GM12873 (cell line): ENCODE results near the gene SSU72.

Source experiments
- TF ChIP-seq, protein P1 (sequence below): IDR thresholded peaks from 2 replicates; pipeline ENCODE4 v1.5.1; 2012; ENCODE audit warnings: low read depth, mild to moderate bottlenecking, moderate library complexity, low read length, control low read depth; ENCODE audit not compliant: insufficient read depth; ENCODE audit errors: missing control alignments

The SSU72 gene

DNA sequence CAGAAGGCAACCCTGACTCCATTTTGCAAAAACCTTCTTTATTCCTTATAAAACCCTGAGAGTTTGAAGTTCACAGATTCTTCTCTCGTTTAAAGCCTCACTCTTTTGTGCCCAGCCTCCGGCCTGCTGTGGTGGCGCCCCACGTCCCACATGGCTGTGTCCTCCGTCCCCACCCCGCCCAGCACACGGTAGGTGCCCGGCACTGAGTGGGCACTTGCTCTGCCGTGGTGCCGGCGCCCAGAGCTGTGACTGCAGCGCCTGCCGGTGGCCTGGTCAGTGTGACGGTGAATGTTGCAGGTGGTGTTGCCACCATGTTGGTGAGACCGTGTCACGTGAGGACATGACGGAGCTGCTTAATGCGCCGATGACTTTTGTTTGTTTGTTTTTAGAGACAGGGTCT is 53.3 kb downstream of the SSU72 start:
- TF ChIP-seq, protein P1, sequence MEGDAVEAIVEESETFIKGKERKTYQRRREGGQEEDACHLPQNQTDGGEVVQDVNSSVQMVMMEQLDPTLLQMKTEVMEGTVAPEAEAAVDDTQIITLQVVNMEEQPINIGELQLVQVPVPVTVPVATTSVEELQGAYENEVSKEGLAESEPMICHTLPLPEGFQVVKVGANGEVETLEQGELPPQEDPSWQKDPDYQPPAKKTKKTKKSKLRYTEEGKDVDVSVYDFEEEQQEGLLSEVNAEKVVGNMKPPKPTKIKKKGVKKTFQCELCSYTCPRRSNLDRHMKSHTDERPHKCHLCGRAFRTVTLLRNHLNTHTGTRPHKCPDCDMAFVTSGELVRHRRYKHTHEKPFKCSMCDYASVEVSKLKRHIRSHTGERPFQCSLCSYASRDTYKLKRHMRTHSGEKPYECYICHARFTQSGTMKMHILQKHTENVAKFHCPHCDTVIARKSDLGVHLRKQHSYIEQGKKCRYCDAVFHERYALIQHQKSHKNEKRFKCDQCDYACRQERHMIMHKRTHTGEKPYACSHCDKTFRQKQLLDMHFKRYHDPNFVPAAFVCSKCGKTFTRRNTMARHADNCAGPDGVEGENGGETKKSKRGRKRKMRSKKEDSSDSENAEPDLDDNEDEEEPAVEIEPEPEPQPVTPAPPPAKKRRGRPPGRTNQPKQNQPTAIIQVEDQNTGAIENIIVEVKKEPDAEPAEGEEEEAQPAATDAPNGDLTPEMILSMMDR: no peak

DNA sequence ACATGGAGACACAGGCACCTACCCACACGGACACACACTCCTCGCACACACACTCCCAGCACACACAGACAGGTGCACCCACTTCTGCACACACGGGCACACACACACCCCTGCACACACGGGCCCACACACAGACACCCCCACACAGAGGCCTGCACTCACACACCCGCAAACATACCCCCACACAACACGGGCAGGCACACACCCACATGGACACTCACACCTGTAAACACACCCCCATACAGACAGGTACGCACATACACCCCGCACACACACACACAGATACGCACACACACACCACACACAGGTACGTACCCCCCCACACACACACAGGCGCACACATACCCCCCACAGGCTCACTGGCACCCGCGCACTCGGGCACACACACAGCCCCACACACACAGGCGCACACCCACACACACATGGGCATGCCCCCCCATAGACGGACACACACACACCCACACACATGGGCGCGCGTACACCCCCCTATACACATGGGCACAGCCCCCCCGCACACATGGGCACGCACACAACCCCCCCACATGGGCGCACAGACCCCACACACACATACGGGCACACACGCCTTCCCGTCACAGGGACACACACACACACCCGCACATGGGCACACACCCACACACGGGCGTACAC is 56.6 kb downstream of the SSU72 start:
- TF ChIP-seq, protein P1: no peak

DNA sequence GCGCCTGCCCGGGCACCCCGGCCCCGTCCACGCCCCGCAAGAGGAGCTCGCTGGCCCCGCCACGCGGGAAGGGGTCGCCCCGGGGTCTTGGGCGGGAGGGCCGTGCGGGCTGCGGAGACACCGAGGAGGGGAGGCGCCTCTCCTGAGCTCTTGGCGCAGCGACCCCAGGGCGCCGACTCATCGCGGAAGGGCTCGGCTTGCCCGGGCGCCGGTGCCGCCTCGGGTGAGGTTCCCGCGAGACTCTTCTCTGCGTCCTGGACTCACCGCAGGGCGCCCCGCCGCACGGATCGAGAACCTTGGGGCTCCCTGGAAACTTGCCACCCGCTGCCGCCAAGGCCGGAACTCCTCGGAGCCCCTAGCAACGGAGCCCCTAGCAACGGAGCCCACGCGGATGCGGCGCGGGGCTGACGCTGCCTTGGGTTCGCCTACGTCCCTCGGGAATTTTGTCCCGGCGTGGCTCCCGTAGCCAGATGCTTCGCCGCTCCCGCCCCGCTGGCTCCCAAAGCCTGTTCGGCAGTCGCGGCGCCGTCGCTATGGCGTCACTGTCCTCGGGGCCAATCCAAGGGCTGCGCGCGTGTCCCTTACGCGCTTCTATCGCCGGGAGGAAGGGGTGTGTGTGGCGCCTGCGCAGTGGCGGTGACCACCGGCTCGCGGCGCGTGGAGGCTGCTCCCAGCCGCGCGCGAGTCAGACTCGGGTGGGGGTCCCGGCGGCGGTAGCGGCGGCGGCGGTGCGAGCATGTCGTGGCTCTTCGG is 63.0 kb downstream of the SSU72 start, which contains the start of gene ATAD3A:
Gene ATAD3A, plus strand, starts transcription at position 630 of the 753 bp plus-strand sequence. Its CDS starts 107 bp downstream, at position 737.
- TF ChIP-seq, protein P1: no peak

DNA sequence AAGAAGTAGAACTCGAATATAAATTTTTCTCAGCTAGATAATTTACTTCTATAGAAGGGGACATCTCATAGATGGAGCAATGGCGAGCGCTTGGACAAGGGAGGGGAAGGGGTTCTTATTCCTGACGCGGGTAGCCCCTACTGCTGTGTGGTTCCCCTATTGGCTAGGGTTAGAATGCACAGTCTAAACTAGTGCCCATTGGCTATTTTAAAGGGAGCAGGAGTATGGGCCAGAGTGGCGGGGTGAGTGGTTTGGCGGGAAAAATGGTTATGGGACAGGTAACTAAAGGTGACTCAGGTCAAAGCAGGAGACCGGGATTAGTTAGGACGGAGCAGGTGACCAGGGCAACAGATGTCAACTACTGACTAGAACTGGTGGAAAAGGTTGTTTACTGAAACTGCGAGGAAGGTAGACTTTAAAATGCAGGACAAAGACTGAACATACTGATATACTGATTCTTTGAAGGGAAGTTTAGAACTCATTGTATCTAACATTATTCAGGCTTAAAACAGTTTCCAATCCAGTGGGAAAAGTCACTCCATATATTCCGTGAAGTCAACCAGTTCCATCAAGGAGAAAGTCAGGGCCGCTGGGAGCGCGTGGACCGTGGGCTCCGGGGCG is 63.6 kb downstream of the SSU72 start:
- TF ChIP-seq, protein P1: no peak

DNA sequence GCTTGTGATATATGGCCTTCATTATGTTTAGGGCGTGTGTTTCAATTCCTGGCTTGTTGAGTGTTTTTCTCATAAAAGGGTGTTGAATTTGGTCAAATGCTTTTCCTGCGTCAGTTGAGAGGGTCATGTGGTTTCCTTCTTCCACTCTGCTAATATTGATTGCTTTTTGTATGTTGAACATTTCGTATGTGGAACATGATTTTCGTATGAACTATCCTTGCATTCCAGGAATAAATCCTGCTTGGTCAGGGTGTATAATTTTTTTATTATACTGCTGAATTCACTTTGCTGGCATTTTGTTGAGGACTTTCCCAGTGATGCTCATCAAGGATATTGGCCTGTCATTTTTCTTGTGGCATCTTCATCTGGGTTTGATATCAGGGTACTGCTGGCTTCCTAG is 67.4 kb downstream of the SSU72 start:
- TF ChIP-seq, protein P1: no peak

DNA sequence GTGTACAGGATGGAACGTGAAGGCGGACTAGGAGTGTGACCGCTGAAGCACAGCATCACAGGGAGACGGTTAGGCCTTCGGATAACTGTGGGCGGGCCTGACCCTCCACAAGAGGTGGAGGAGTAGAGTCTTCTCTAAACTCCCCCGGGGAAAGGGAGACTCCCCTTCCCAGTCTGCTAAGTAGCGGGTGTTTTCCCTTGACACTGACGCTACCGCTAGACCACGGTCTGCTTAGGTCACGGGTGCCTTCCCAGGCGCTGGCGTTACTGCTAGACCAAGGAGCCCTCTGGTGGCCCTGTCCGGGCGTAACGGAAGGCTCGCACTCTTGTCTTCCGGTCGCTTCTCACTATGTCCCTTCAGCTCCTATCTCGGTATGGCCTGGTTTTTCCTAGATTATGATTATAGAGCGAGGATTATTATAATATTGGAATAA is 69.3 kb downstream of the SSU72 start:
- TF ChIP-seq, protein P1: peak; percentile 41

DNA sequence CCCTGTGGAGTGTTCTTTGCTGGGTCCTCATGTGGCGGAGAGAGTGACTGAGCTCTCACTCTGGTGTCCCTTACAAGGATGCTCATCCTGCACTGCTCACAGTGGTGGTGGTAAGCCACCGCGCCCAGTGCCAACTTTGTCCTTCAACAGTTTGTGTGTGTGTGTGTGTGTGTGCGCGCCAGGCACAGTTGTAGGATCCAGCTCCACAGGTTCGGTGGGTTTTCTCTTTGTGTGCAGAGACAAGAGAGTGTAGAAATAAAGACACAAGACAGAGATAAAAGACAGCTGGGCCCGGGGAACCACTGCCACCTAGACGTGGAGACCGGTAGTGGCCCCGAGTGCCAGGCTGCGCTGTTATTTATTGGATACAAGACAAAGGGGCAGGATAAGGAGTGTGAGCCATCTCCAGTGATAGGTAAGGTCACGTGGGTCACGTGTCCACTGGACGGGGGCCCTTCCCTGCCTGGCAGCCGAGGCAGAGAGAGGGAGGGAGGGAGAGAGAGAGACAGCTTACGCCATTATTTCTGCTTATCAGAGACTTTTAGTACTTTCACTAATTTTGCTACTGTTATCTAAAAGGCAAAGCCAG is 69.8 kb downstream of the SSU72 start:
- TF ChIP-seq, protein P1: peak; percentile 59
